Medulla oblongata (tissue), 1 donor: Measurements from ENCODE around the gene RPS6KB1.
"Not testable (repeated sequence)": the region's sequence is repeated elsewhere in the genome, so short reads cannot be mapped to it uniquely, and the experiment has no call there.

Experiments used
- DNase-seq: peaks from one replicate; pipeline ENCODE4 v3.0.0-alpha.2; 2015; ENCODE audit errors: extremely low spot score

RPS6KB1 gene

GRCh38 chr17:59870482-59870881 lies 22.4 kb upstream of the RPS6KB1 start:
- DNase-seq: no peak

- no peak for DNase-seq
Observed at GRCh38 chr17:59872351-59872750, 20.6 kb upstream of the RPS6KB1 start.

- DNase-seq: not testable (repeated sequence)
Observed at GRCh38 chr17:59873414-59873813, 19.5 kb upstream of the RPS6KB1 start.

GRCh38 chr17:59874376-59874775 lies 18.5 kb upstream of the RPS6KB1 start:
- DNase-seq: no peak

- no peak for DNase-seq
Observed at GRCh38 chr17:59876107-59876506, 16.8 kb upstream of the RPS6KB1 start.

- DNase-seq: no peak
Observed at GRCh38 chr17:59877965-59878364, 15.0 kb upstream of the RPS6KB1 start.

- no peak for DNase-seq
Observed at GRCh38 chr17:59878624-59879023, 14.3 kb upstream of the RPS6KB1 start.

- no peak for DNase-seq
Observed at GRCh38 chr17:59884861-59885260, 8.1 kb upstream of the RPS6KB1 start.

GRCh38 chr17:59888145-59888750 lies 4.7 kb upstream of the RPS6KB1 start:
- DNase-seq: no peak

GRCh38 chr17:59890720-59891119 lies 2.2 kb upstream of the RPS6KB1 start:
- DNase-seq: no peak

- no peak for DNase-seq
Observed at GRCh38 chr17:59892251-59892923, 534 bp upstream of the RPS6KB1 start.

- DNase-seq: no peak
Observed at GRCh38 chr17:59893676-59894100, 767 bp downstream of the RPS6KB1 start.

GRCh38 chr17:59897090-59897489 lies 4.2 kb downstream of the RPS6KB1 start:
- no peak for DNase-seq

GRCh38 chr17:59899099-59899498 lies 6.2 kb downstream of the RPS6KB1 start:
- DNase-seq: no peak

- no peak for DNase-seq
Observed at GRCh38 chr17:59901604-59902003, 8.7 kb downstream of the RPS6KB1 start.

- no peak for DNase-seq
Observed at GRCh38 chr17:59903455-59903854, 10.5 kb downstream of the RPS6KB1 start.

- no peak for DNase-seq
Observed at GRCh38 chr17:59907467-59907866, 14.5 kb downstream of the RPS6KB1 start.

- peak; percentile 48 for DNase-seq
Observed at GRCh38 chr17:59914274-59914854, 21.4 kb downstream of the RPS6KB1 start.

- DNase-seq: no peak
Observed at GRCh38 chr17:59916446-59916845, 23.5 kb downstream of the RPS6KB1 start.

GRCh38 chr17:59920637-59921036 lies 27.7 kb downstream of the RPS6KB1 start:
- not testable (repeated sequence) for DNase-seq

GRCh38 chr17:59930121-59930520 lies 37.2 kb downstream of the RPS6KB1 start:
- DNase-seq: not testable (repeated sequence)

GRCh38 chr17:59930768-59931167 lies 37.8 kb downstream of the RPS6KB1 start:
- DNase-seq: not testable (repeated sequence)

- DNase-seq: not testable (repeated sequence)
Observed at GRCh38 chr17:59933317-59933716, 40.4 kb downstream of the RPS6KB1 start.
